K562 (cell line): Measurements from ENCODE around the gene HDGFL2. TPM values are rescaled to one million over a fixed set of nuclear protein-coding genes. Genes with fewer than 3 reads are reported as not detected.

Source experiments
- ATAC-seq: fragments of 200-7000 bp; cut with Tn5 transposase; 3 replicates; pipeline ENCODE4 v1.9.1; 2020; ENCODE audit warnings: moderate library complexity
- BruUV-seq: library from RNA; stranded (reverse); fragments of 400-500 nt; replicated peaks from 2 replicates; lab custom pipeline; 2021; lab: Mats Ljungman, UMichigan
- CTCF ChIA-PET: fragments of 300-600 bp; formaldehyde crosslinking; extraction: SDS; loops from one replicate; lab custom pipeline; 2021; ENCODE audit warnings: low intra/inter-chr PET ratio; lab: Yijun Ruan, JAX
- POLR2A ChIA-PET: fragments of 300-600, 350-650 bp; sonication (Branson Sonifier 250); formaldehyde crosslinking; extraction: SDS; loops from one replicate; lab custom pipeline; 2021; ENCODE audit warnings: antibody characterized with exemption, inconsistent platforms; lab: Yijun Ruan, JAX
- DNase-seq, 4 experiments: peaks; one replicate each; pipeline versions ENCODE4 v3.0.0 to v3.0.0-alpha.2; 2011 to 2018; ENCODE audit warnings: low spot score in 3 of 4, mixed read lengths in 3 of 4; ENCODE audit errors: extremely low read depth in 1 of 4
- FAIRE-seq: peaks from 2 replicates; lab custom pipeline; 2011; peaks lifted over from hg19 to GRCh38; lab: Jason Lieb, UNC
- H2AFZ ChIP-seq: 2 replicates; pipeline ENCODE4 v1.6.0; 2011; ENCODE audit warnings: low read depth, low read length, control low read depth, inconsistent platforms
- H3K27ac ChIP-seq: fragments of 200-600 bp; 3 replicates; pipeline ENCODE4 v1.8.0; 2011; ENCODE audit warnings: low read depth, mild to moderate bottlenecking, control low read depth, inconsistent platforms, low read length, moderate library complexity, mixed read lengths; ENCODE audit errors: extremely low read depth
- H3K27me3 ChIP-seq, 2 experiments: fragments of 300-600 bp in 1 of 2; 2 replicates in 1 of 2; 3 replicates in 1 of 2; pipeline versions ENCODE4 v1.6.0 to v1.8.0; 2011; ENCODE audit warnings: inconsistent platforms in 2 of 2, low read length in 2 of 2, mild to moderate bottlenecking in 1 of 2, mixed read lengths in 1 of 2, moderate library complexity in 1 of 2; ENCODE audit not compliant: control insufficient read depth in 2 of 2, insufficient read depth in 2 of 2
- H3K36me3 ChIP-seq: fragments of 300-600 bp; 3 replicates; pipeline ENCODE4 v1.8.0; 2011; ENCODE audit warnings: mild to moderate bottlenecking, low read length, inconsistent platforms; ENCODE audit not compliant: control insufficient read depth, insufficient read depth
- H3K4me1 ChIP-seq, 2 experiments: fragments of 200-600 bp in 1 of 2; replicated peaks in 1 of 2; 2 replicates in 1 of 2; 3 replicates in 1 of 2; pipeline versions ENCODE4 v1.5.1 to v1.8.0; 2011; ENCODE audit warnings: inconsistent platforms in 2 of 2, low read length in 2 of 2, mild to moderate bottlenecking in 1 of 2, mixed read lengths in 1 of 2, moderate library complexity in 1 of 2; ENCODE audit not compliant: control insufficient read depth in 2 of 2, insufficient read depth in 2 of 2
- H3K4me2 ChIP-seq: 2 replicates; pipeline ENCODE4 v1.6.1; 2011; ENCODE audit warnings: low read length, control low read depth, inconsistent platforms, mixed read lengths; ENCODE audit not compliant: insufficient read depth
- H3K4me3 ChIP-seq: fragments of 200-600 bp; sonication (generic), shearing (Covaris generic); 2 replicates; pipeline ENCODE4 v1.5.1; 2016; ENCODE audit warnings: control low read depth, inconsistent platforms
- H3K79me2 ChIP-seq: fragments of 200-600 bp; 3 replicates; pipeline ENCODE4 v1.8.0; 2011; ENCODE audit warnings: low read length, inconsistent platforms; ENCODE audit not compliant: control insufficient read depth, insufficient read depth
- H3K9ac ChIP-seq, 2 experiments: 2 replicates each; pipeline versions ENCODE4 v1.6.0 to v1.6.1; 2011; ENCODE audit warnings: low read depth in 2 of 2, low read length in 2 of 2, control low read depth in 1 of 2, inconsistent platforms in 1 of 2, mild to moderate bottlenecking in 1 of 2, mixed read lengths in 1 of 2; ENCODE audit not compliant: insufficient read depth in 1 of 2
- H3K9me1 ChIP-seq: one replicate; pipeline ENCODE4 v1.6.0; 2011; ENCODE audit warnings: inconsistent platforms, mild to moderate bottlenecking, low read length, moderate library complexity; ENCODE audit not compliant: control insufficient read depth, insufficient read depth
- H3K9me3 ChIP-seq: replicated peaks from 2 replicates; pipeline ENCODE4 v1.5.1; 2011; ENCODE audit warnings: low read depth, low read length, inconsistent platforms; ENCODE audit not compliant: control insufficient read depth, insufficient read depth
- H4K20me1 ChIP-seq: replicated peaks from 2 replicates; pipeline ENCODE4 v1.6.1; 2011; ENCODE audit warnings: low read length, inconsistent platforms, mixed read lengths; ENCODE audit not compliant: control insufficient read depth, insufficient read depth
- CBX3 ChIP-seq, 2 experiments: IDR thresholded peaks; 1 replicate in 1 of 2; 2 replicates in 1 of 2; pipeline ENCODE4 v1.6.1; 2012; ENCODE audit warnings: inconsistent platforms in 2 of 2, low read length in 2 of 2, borderline replicate concordance in 1 of 2, control low read depth in 1 of 2
- DPF2 ChIP-seq: fragments of 450-650 bp; IDR thresholded peaks from 2 replicates; pipeline ENCODE4 v1.6.1; 2016
- MBD2 ChIP-seq: sonication (generic); IDR thresholded peaks from 2 replicates; pipeline ENCODE4 v1.6.1; 2016; ENCODE audit warnings: low read depth, borderline replicate concordance
- POLR2G ChIP-seq: fragments of 200-400 bp; formaldehyde crosslinking; IDR thresholded peaks from 2 replicates; pipeline ENCODE4 v1.6.1; 2017; ENCODE audit warnings: low read depth, mild to moderate bottlenecking, antibody characterized with exemption, low read length, moderate library complexity
- SMARCA5 ChIP-seq: fragments of 450-650 bp; IDR thresholded peaks from 2 replicates; pipeline ENCODE4 v1.6.1; 2016
- SNRNP70 ChIP-seq: fragments of 200-400 bp; formaldehyde crosslinking; optimal IDR thresholded peaks from 2 replicates; pipeline ENCODE3; 2017; ENCODE audit warnings: low read depth, low read length
- WGBS: fragments of 100-300 bp; shearing (Covaris generic); methylation state at CpG from one replicate; pipeline ENCODE4 v1.1.6; 2016; ENCODE audit warnings: low coverage, mixed read lengths; ENCODE audit not compliant: insufficient coverage; ENCODE audit errors: missing lambda C conversion rate; 5-methylcytosine and 5-hydroxymethylcytosine counted together
- in situ Hi-C: fragments of 300-500 bp; cut with MboI; formaldehyde crosslinking; loops from 4 replicates; pipeline ENCODE4 v1.15.0; 2018; ENCODE audit warnings: inconsistent platforms, mixed read lengths
- intact Hi-C: fragments of 100-400 bp; cut with micrococcal nuclease; formaldehyde crosslinking; loops from 2 replicates; pipeline ENCODE4 v1.14.2; 2022
- polyA plus RNA-seq, 8 experiments: library from polyadenylated mRNA; depleted of rRNA in 4 of 8; stranded (reverse) in 5 of 8; unstranded in 3 of 8; fragments of >200 nt; fragmentation: Nextera tagmentation in 2 of 8; fragmentation: Illumina TruSeq in 1 of 8; extraction: Ambion mirVana in 2 of 8; extraction: Trizol in 1 of 8; gene quantifications; 2 replicates each; pipeline versions ENCODE4 v1.2.1 to v1.2.3, GENCODE V29; 2011 to 2014; ENCODE audit warnings: inconsistent platforms in 1 of 8, missing spikeins in 1 of 8
- total RNA-seq, 7 experiments: library from RNA; depleted of rRNA in 6 of 7; stranded (reverse); fragments of >200 nt in 6 of 7; fragmentation: Illumina TruSeq in 2 of 7; extraction: Trizol in 2 of 7; gene quantifications; 2 replicates each; pipeline versions ENCODE4 v1.2.1 to v1.2.3, GENCODE V29; 2011 to 2021; ENCODE audit warnings: low replicate concordance in 1 of 7
- TF ChIP-seq, protein P1 (sequence below): fragments of 250-450 bp; sonication (Bioruptor Pico); IDR thresholded peaks from 2 replicates; pipeline ENCODE4 v1.5.0; 2021; ENCODE audit warnings: mild to moderate bottlenecking, borderline replicate concordance

The HDGFL2 gene
- total and polyA plus RNA-seq, 9 of the 15 experiments (the other 6 are each of a cell fraction or from before 2014, with no cell fraction given), result 0.13 to 61.7 (median 16.0) TPM

GRCh38 chr19:4428326-4428975 lies 43.6 kb upstream of the HDGFL2 start:
- Histone ChIP-seq H3K9ac (no peak overlapping the region), H2AFZ (no peak overlapping the region), H3K79me2 (no peaks in the 10 kb centered on the region), H3K9me1 (no peaks in the 10 kb centered on the region), H3K4me2 (no peak overlapping the region), H3K4me3 (no peak overlapping the region), H3K27me3 (no peaks in the 10 kb centered on the region), H3K9me3 (no peaks in the 10 kb centered on the region), H3K4me1 (peaks cover 0 to 2% of the 10 kb centered on the region in 2 experiments; a peak in 1 of 5 replicates), H3K36me3 (peaks cover 86% of the 10 kb centered on the region; the same call in 2 of the 3 replicates), H4K20me1 (0 out of 2 replicates have a peak, but pooled peaks cover 5% of the 10 kb centered on the region), H3K27ac (no peak overlapping the region)
- ATAC-seq (no peak), DNase-seq (no peak), FAIRE-seq (no peak)
- intact Hi-C loops (no loop called here), in situ Hi-C loops (no loop called here)
- ChIA-PET POLR2A (interaction anchor here (0.5 to 2.2 kb wide), 7 partner anchors 9 to 704 kb away, joined by 3 to 28 read pairs (median 3); partner anchors contain the start of gene SH3GL1), CTCF (interaction anchor here (0.6 kb wide), 1 partner anchor 79 kb away, joined by 3 read pairs; no protein-coding TSS in a partner anchor)
- whole genome bisulfite sequencing, result 95% methylated on average over 20 of the region's 20 CpGs
- no TSS peak for BruUV-seq
- TF ChIP-seq CBX3 (IDR thresholded peaks at IDR 0.05; ENCODE audit: borderline replicate concordance in 1 of 2, low read length in 2 of 2) (no peak), POLR2G (0 out of 2 replicates have a peak, but pooled peaks have one; percentile 20)

GRCh38 chr19:4429256-4429655 lies 42.8 kb upstream of the HDGFL2 start:
- intact Hi-C loops (no loop called here), in situ Hi-C loops (no loop called here)
- no peak overlapping the region for H3K9ac ChIP-seq
- H3K4me3 ChIP-seq, result no peak overlapping the region
- H3K27me3 ChIP-seq, result no peaks in the 10 kb centered on the region
- H3K79me2 ChIP-seq, result no peaks in the 10 kb centered on the region
- WGBS, result 97% methylated on average over 8 of the region's 16 CpGs
- DNase-seq (no peak), ATAC-seq (no peak), FAIRE-seq (no peak)
- CTCF ChIA-PET, result no interaction called here
- POLR2A ChIA-PET, result interaction anchor here (0.5 to 2.2 kb wide), 5 partner anchors 11 to 704 kb away, joined by 3 to 28 read pairs (median 3); no protein-coding TSS in a partner anchor
- H3K9me3 ChIP-seq, result no peaks in the 10 kb centered on the region
- H3K4me1 ChIP-seq, result peaks cover 0 to 2% of the 10 kb centered on the region in 2 experiments; a peak in 1 of 5 replicates
- H3K36me3 ChIP-seq, result peaks cover 86% of the 10 kb centered on the region; the same call in 2 of the 3 replicates
- TF ChIP-seq SMARCA5 (no peak), DPF2 (no peak), MBD2 (no peak), SNRNP70 (no peak)
- TF ChIP-seq, protein P1, sequence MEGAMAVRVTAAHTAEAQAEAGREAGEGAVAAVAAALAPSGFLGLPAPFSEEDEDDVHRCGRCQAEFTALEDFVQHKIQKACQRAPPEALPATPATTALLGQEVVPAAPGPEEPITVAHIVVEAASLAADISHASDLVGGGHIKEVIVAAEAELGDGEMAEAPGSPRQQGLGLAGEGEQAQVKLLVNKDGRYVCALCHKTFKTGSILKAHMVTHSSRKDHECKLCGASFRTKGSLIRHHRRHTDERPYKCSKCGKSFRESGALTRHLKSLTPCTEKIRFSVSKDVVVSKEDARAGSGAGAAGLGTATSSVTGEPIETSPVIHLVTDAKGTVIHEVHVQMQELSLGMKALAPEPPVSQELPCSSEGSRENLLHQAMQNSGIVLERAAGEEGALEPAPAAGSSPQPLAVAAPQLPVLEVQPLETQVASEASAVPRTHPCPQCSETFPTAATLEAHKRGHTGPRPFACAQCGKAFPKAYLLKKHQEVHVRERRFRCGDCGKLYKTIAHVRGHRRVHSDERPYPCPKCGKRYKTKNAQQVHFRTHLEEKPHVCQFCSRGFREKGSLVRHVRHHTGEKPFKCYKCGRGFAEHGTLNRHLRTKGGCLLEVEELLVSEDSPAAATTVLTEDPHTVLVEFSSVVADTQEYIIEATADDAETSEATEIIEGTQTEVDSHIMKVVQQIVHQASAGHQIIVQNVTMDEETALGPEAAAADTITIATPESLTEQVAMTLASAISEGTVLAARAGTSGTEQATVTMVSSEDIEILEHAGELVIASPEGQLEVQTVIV (CRISPR knock-in tag), result no peak
- H4K20me1 ChIP-seq, result 0 out of 2 replicates have a peak, but pooled peaks cover under 1% of the 10 kb centered on the region
- H3K4me2 ChIP-seq, result no peak overlapping the region
- no peak overlapping the region for H3K27ac ChIP-seq
- no peaks in the 10 kb centered on the region for H3K9me1 ChIP-seq
- no peak overlapping the region for H2AFZ ChIP-seq
- no TSS peak for BruUV-seq
